ENCODE measurements around the gene NCKAP5.

The NCKAP5 gene

GRCh38 chr2:133568172-133568571 is at the start of gene NCKAP5:
NCKAP5 (minus strand) TSS chr2:133568463; CDS start chr2:133517526, 50,937 bp downstream.
- DNase-seq = no peak

- DNase-seq = no peak
Observed at GRCh38 chr2:133609664-133610063, 41.4 kb upstream of the NCKAP5 start.

GRCh38 chr2:133608291-133608690 is 40.0 kb upstream of the NCKAP5 start:
- no peak for DNase-seq

GRCh38 chr2:133607679-133608078 is 39.4 kb upstream of the NCKAP5 start:
- no peak for DNase-seq

GRCh38 chr2:133606616-133607015 is 38.4 kb upstream of the NCKAP5 start:
- DNase-seq = no peak

GRCh38 chr2:133605766-133606137 is 37.5 kb upstream of the NCKAP5 start:
- DNase-seq = no peak

- DNase-seq = no peak
Observed at GRCh38 chr2:133605011-133605765, 36.9 kb upstream of the NCKAP5 start.

GRCh38 chr2:133603109-133603508 is 34.8 kb upstream of the NCKAP5 start:
- DNase-seq = no peak

GRCh38 chr2:133602538-133602937 is 34.3 kb upstream of the NCKAP5 start:
- no peak for DNase-seq

GRCh38 chr2:133600266-133600928 is 32.1 kb upstream of the NCKAP5 start:
- DNase-seq = no peak

GRCh38 chr2:133599811-133600210 is 31.5 kb upstream of the NCKAP5 start:
- no peak for DNase-seq

GRCh38 chr2:133599211-133599803 is 31.0 kb upstream of the NCKAP5 start:
- DNase-seq = no peak

- DNase-seq = no peak
Observed at GRCh38 chr2:133598769-133599168, 30.5 kb upstream of the NCKAP5 start.

GRCh38 chr2:133596701-133597393 is 28.6 kb upstream of the NCKAP5 start:
- DNase-seq = no peak

- no peak for DNase-seq
Observed at GRCh38 chr2:133591164-133591563, 22.9 kb upstream of the NCKAP5 start.

- DNase-seq = no peak
Observed at GRCh38 chr2:133589456-133589855, 21.2 kb upstream of the NCKAP5 start.

GRCh38 chr2:133588144-133588543 is 19.9 kb upstream of the NCKAP5 start:
- DNase-seq = no peak

- no peak for DNase-seq
Observed at GRCh38 chr2:133586978-133587377, 18.7 kb upstream of the NCKAP5 start.

- DNase-seq = no peak
Observed at GRCh38 chr2:133581010-133581760, 12.9 kb upstream of the NCKAP5 start.

- DNase-seq = no peak
Observed at GRCh38 chr2:133579274-133579673, 11.0 kb upstream of the NCKAP5 start.

- no peak for DNase-seq
Observed at GRCh38 chr2:133576714-133577113, 8.5 kb upstream of the NCKAP5 start.

- no peak for DNase-seq
Observed at GRCh38 chr2:133574620-133575019, 6.4 kb upstream of the NCKAP5 start.

GRCh38 chr2:133574186-133574585 is 5.9 kb upstream of the NCKAP5 start:
- DNase-seq = no peak

All from activated CD4-positive, alpha-beta T cell treated with anti-CD3 and anti-CD28 coated beads for 1 hour (primary cell).